GM18498 (cell line): ENCODE measurements around the gene LINGO3.
"Not testable (repeated sequence)": the region's sequence is repeated elsewhere in the genome, so short reads cannot be mapped to it uniquely, and the experiment has no call there.

Experiments used
- ATAC-seq: cut with Tn5 transposase; IDR thresholded peaks from one replicate; pipeline ENCODE4 v1.9.1; 2021; ENCODE audit warnings: mild to moderate bottlenecking, moderate library complexity; ENCODE audit not compliant: unreplicated experiment

The LINGO3 gene, protein sequence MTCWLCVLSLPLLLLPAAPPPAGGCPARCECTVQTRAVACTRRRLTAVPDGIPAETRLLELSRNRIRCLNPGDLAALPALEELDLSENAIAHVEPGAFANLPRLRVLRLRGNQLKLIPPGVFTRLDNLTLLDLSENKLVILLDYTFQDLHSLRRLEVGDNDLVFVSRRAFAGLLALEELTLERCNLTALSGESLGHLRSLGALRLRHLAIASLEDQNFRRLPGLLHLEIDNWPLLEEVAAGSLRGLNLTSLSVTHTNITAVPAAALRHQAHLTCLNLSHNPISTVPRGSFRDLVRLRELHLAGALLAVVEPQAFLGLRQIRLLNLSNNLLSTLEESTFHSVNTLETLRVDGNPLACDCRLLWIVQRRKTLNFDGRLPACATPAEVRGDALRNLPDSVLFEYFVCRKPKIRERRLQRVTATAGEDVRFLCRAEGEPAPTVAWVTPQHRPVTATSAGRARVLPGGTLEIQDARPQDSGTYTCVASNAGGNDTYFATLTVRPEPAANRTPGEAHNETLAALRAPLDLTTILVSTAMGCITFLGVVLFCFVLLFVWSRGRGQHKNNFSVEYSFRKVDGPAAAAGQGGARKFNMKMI

GRCh38 chr19:2308114-2308556 lies at the start of gene LINGO3:
TSS of gene LINGO3 (minus strand) at chr19:2308154. CDS start at chr19:2291776, 16,378 bp downstream.
- ATAC-seq = no peak

DNA sequence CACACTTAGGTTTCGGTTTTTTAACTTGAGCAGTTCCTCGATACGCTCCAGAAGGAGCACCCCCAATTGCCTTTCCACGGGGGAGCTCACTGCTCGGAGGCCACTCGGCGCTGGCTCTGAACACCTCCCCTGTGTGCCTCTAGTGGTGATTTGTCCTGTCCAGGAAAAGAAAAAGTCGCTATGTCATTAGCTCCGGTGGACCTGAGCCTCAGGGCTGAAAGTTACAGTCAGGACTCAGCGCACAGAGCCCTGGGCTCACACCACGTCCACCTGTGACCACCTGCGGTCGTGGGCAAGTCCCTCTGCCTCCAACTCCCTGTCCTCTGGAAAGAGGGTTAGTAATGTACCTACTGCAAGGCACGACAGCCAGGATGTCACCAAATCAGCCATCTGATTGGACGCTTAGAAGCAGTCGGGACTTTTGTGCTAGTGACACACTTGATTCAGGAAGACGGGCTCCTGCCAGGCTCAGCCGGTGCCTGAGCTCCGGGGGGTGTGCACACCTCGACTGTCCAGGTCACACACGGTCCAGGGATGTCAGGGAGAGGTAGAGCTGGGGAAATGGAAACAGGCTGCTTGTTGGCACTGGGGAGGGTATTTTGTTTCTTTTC lies 48.2 kb upstream of the LINGO3 start:
- no peak for ATAC-seq

GRCh38 chr19:2355168-2356035 lies 47.4 kb upstream of the LINGO3 start:
- no peak for ATAC-seq

DNA sequence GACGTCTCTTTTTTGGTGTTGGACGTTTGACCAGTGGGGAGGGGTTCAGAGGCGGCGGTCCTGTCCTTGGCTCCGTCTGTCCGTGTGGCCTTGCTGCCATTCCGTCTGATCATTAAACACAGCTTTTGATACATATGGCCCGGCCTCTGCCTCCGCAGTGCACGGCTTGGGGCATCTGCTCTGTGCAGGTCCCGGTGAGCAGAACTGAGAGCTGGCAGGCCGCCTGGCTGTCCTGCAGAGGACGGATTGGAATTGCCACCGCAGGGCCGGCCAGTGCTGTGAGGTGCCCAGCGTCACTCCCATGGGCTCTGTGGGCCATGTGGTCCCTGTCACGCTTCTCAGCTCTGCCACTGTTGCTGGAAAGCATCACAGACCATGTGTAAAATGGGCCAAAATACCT lies 46.7 kb upstream of the LINGO3 start:
- no peak for ATAC-seq

- ATAC-seq = no peak
Observed at GRCh38 chr19:2353887-2354592, 46.1 kb upstream of the LINGO3 start.

DNA sequence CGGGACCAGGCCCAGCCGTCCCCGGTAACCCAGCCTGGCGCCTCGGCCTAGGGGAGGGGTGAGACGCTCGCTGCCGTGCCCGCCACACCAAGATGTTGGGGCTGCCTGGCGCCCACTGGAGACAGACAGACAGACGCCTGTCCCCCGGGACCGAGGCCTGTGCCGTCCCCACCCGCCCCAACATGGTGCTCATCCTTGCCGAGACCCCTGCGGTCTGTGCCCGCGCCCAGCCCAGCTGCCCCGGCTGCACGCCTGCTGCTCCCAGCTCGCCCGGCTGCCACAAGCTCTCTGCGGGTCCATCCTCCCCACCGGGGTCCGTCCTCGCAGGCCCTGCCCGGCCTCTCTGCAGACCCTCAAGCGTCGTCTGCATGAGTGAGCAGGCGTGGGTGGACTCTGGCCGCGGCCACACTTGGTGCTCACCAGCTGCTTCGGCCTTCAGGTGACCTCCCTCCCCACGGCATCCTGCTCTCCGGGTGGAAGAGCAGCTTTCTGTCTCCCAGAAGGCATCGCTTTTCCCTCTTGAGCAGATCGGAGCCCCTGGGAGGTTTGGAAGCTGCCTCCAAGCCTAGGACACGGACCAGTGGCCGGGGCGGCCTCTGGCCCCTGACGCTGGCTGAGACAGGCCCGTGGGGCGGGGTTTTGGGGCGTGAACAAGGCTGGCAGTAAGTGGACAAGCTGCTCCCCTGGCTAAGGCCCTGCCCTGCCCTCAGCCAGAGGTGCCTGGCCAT lies 45.4 kb upstream of the LINGO3 start:
- ATAC-seq = no peak

DNA sequence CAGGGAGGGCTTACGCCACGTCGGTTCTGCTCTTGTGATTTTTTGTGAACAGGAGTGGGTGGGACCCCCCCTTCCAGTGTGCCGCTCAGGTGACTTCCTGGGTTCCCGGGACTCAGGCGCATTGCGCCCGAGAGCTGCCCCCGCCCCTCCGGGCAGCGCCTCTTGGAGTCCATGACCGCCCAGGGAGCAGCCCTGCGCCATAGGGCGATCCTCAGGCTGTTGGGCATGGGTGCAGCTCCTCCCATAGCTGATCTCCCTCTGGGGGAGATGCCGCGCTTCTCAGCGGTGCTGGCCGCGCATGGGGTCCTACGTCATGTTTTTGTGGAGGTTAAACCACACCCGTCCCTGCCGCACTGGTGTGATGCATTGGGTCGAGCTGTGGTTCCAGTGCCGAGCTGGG lies 44.2 kb upstream of the LINGO3 start:
- ATAC-seq = no peak

GRCh38 chr19:2351591-2351990 lies 43.6 kb upstream of the LINGO3 start:
- ATAC-seq = no peak

DNA sequence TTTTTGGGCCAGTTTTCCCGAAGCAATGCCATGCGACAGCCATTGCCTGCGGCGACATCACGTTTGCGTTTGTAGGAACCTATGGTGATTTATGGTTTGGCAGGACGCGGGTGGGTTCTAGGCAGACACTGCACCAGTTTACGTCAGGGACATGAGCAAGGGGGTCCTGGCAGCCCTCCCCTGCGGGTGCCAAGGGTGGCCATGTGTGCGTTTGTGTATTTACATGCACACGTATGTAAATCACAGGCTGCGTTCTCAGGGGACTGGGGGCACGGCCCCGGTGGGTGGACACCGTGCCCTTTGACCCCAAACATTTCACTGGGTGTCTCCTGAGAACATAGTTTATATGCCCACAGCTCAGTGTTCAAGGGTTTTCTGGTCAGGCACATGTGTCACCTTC lies 42.7 kb upstream of the LINGO3 start:
- no peak for ATAC-seq

DNA sequence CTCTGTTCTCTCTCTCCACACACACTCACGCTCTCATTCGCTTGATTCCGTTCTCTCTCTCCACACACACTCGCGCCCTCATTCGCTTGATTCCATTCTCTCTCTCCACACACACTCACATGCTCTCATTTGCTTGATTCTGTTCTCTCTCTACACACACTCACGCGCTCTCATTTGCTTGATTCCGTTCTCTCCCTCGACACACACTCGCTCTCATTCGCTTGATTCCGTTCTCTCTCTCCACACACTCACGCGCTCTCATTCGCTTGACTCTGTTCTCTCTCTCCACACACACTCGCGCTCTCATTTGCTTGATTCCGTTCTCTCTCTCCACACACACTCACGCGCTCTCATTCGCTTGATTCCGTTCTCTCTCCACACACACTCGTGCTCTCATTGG lies 41.9 kb upstream of the LINGO3 start:
- not testable (repeated sequence) for ATAC-seq

DNA sequence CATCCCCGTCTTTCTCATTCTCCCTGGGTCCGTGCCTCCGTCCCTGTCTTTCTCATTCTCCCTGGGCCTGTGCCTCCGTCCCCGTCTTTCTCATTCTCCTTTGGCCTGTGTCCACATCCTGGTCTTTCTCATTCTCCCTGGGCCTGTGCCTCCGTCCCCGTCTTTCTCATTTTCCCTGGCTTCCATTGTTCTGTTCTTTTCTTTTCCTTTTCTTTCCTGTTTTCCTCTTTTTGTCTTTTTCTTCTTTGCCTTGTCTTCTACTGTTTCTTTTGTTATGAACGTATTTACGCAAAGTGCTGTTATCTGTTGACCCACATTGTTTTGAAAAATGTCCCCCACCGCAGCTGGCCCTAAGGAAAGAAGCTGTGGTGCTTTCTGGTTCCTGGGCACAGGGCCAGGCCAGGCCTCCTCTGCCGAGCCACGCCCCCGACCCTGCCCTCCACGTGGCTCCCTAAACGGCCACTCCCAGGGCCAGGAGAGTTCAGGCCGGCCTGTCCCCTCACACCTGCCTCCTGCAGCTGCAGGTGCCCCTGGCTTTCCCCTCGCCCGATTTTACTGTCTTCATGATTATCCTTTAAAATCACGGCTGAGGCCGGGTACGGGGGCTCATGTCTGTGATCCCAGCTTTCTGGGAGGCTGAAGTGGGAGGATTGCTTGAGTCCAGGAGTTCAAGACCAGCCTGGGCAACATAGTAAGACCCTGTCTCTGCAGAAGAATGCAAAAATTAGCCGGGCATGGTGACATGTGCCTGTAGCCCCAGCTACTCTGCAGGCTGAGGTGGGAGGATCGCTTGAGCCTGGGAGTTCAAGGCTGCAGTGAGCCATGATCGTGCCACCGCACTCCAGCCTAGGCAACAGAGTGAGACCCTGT lies 38.1 kb upstream of the LINGO3 start:
- ATAC-seq = no peak

GRCh38 chr19:2345076-2345475 lies 37.1 kb upstream of the LINGO3 start:
- no peak for ATAC-seq

DNA sequence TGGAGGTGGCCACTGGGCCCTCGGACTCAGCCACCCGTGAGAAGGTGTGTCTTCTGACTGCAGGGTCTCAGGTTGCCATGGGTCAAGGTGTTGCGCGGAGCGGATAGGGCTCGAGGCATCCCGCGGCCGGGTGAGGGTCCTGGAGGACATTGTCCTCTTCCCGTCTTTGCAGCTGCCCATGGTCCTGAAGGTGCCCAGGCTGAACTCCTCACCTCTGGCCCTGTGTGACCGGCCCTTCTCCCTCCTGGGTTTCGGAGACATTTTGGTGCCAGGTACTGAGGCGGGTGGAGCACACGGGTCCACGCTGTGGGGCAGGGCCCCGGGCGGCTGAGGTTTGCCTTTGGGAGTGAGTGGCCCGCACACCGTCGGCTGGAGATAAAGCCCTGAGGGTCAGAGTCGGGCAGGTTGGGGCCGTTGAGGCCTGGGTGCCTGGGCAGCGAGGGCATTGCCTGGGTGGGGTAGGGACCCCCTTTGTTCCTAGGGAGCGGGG lies 36.5 kb upstream of the LINGO3 start:
- ATAC-seq = no peak

DNA sequence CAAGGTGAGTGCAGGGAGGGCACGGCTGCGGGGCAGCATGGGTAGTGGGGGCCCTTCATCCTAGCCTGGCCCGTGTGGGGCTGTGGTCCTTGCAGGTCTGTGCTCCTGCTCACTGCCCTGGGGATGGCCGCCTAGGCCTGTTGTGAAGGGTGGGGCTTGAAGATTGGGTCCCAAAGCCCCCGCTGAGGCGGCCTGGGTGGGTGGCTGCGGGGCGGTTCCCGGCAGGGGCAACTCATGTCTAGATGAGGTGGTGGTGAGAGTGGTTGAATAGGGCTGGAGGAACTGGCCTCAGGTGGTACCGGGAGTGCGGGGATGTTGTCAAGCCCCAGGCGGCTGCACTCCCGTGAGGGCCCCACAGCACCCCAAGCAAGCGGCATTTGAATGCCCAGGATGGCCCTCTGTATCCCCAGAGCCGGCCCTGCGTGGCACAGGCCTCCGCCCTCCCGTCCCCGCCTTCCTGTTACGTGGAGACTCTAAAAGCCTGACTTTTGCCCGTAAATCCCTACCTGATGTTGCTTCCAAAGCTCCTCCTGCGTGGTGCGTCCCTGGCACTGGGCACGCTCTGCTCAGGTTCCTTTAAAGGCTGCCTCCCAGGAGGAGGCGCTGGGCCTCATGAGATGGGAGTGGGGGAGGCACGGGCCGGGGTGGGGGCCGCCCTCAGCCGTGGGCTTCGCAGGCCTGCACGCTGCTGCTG lies 35.5 kb upstream of the LINGO3 start:
- ATAC-seq = no peak

GRCh38 chr19:2342656-2343288 lies 34.8 kb upstream of the LINGO3 start:
- ATAC-seq = no peak

GRCh38 chr19:2341982-2342381 lies 34.0 kb upstream of the LINGO3 start:
- ATAC-seq = no peak

- no peak for ATAC-seq
Observed at GRCh38 chr19:2341244-2341751, 33.3 kb upstream of the LINGO3 start.
